Measurements from ENCODE around the gene NADK2. TPM values are rescaled to one million over a fixed set of nuclear protein-coding genes. Genes with fewer than 3 reads are reported as not detected.

The NADK2 gene
- total RNA-seq, 1 experiment from 2014 or later = 21.2 TPM

- H3K27ac ChIP-seq (ENCODE audit: low read depth, low read length) = no peak overlapping the region
- DNase-seq (ENCODE audit: low read depth, low spot score) (no peak), ATAC-seq (no peak)
- no peak overlapping the region for H3K9ac ChIP-seq (ENCODE audit: low read length)
- no peaks in the 10 kb centered on the region for H3K9me2 ChIP-seq (ENCODE audit: insufficient read depth)
- no TSS peak for BruUV-seq (replicated peaks)
- intact Hi-C loops (cut with micrococcal nuclease) = loop anchor here (10.0 kb wide), 1 partner anchor 213 kb away; no protein-coding TSS in a partner anchor
- H3K9me3 ChIP-seq (ENCODE audit: control insufficient read depth in 1 of 2, insufficient read depth in 1 of 2, low read depth in 1 of 2, low read length in 2 of 2) = no peaks in the 10 kb centered on the region
- TF ChIP-seq RAD21 (IDR thresholded peaks at IDR 0.05; ENCODE audit: low read depth) = no peak
- TF ChIP-seq FOSL1 (IDR thresholded peaks at IDR 0.05; ENCODE audit: low read depth) = no peak
- TF ChIP-seq SP1 (IDR thresholded peaks at IDR 0.05; ENCODE audit: low read depth) = no peak
- TF ChIP-seq ZBTB33 (IDR thresholded peaks at IDR 0.05; ENCODE audit: extremely low read depth, insufficient replicate concordance, low read length) = no peak
- no peak for TF ChIP-seq ZFX (IDR thresholded peaks at IDR 0.05)
- no peak for TF ChIP-seq ELF1 (IDR thresholded peaks at IDR 0.05; ENCODE audit: borderline replicate concordance, low read depth)
- no peak for TF ChIP-seq POLR2AphosphoS5 (IDR thresholded peaks at IDR 0.05; ENCODE audit: low read depth, low read length)
- no peak for TF ChIP-seq CTCF (IDR thresholded peaks at IDR 0.05 in 2 of 3, conservative IDR thresholded peaks at IDR 0.05 in 1 of 3; ENCODE audit: borderline replicate concordance in 1 of 3, insufficient read depth in 1 of 3, low read depth in 2 of 3, low read length in 2 of 3)
- no peak for TF ChIP-seq MAX (IDR thresholded peaks at IDR 0.05)
- no peak for TF ChIP-seq CBX3 (IDR thresholded peaks at IDR 0.05; ENCODE audit: low read depth)
- no peak for TF ChIP-seq EGR1 (IDR thresholded peaks at IDR 0.05; ENCODE audit: low read depth)
- no peak for TF ChIP-seq EZH2 (IDR thresholded peaks at IDR 0.05)
- TF ChIP-seq REST (IDR thresholded peaks at IDR 0.05; ENCODE audit: low read depth) = no peak
- no peaks in the 10 kb centered on the region for H4K20me1 ChIP-seq (ENCODE audit: insufficient read depth)
- no peaks in the 10 kb centered on the region for H3K36me3 ChIP-seq (ENCODE audit: control insufficient read depth in 1 of 2, insufficient read depth in 2 of 2, low read length in 2 of 2)
- no peaks in the 10 kb centered on the region for H3K27me3 ChIP-seq (ENCODE audit: insufficient read depth, low read length)
- no peaks in the 10 kb centered on the region for H3K4me1 ChIP-seq (ENCODE audit: control insufficient read depth in 1 of 2, insufficient read depth in 2 of 2, low read length in 2 of 2)
- H3K4me3 ChIP-seq (replicated peaks in 1 of 2; ENCODE audit: low read depth in 1 of 2, low read length in 2 of 2) = no peak overlapping the region
- ChIA-PET POLR2A (no interaction called here), CTCF (no interaction called here), RAD21 (ENCODE audit: low non-redundant PET in 1 of 2, low total read pairs in 2 of 2, uncharacterized antibody in 2 of 2, unreplicated experiment in 2 of 2) (no interaction called here)
- no peak overlapping the region for H3K4me2 ChIP-seq (ENCODE audit: low read length)
- no peak overlapping the region for H2AFZ ChIP-seq (ENCODE audit: low read depth, low read length, poor library complexity, severe bottlenecking)
- H3K79me2 ChIP-seq (ENCODE audit: insufficient read depth, low read length) = no peaks in the 10 kb centered on the region
Observed at GRCh38 chr5:36281626-36282025, 39.9 kb upstream of the NADK2 start.

All from HCT116 (cell line).